GM21360 (cell line): ENCODE results near the gene ACSL5.
"Not testable (repeated sequence)": the region's sequence is repeated elsewhere in the genome, so short reads cannot be mapped to it uniquely, and the experiment has no call there.

Source experiments
- ATAC-seq: cut with Tn5 transposase; IDR thresholded peaks from one replicate; pipeline ENCODE4 v1.9.1; 2021; ENCODE audit warnings: mild to moderate bottlenecking, moderate library complexity; ENCODE audit not compliant: unreplicated experiment

The ACSL5 gene

DNA sequence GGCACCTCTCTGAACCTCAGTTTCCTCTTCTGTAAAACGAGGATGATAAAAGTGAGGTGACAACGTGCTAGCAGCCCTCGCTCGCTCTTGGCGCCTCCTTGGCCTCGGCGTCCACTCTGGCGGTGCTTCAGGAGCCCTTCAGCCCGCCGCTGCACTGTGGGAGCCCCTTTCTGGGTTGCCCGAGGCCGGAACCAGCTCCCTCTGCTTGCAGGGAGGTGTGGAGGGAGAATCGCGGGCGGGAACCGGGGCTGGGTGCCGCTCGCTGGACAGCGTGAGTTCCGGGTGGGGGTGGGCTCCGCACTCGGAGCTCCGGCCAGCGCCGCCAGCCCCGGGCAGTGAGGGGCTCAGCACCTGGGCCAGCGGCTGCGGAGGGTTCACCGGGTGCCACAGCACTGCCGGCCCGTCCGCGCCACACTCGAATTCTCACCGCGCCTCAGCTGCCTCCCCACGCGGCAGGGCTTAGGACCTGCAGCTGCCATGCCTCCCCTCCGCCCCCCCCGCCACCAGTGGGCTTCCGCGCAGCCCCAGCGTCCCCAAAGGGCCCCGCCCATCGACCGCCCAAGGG, 24.3 kb upstream of the ACSL5 start:
- ATAC-seq = no peak

DNA sequence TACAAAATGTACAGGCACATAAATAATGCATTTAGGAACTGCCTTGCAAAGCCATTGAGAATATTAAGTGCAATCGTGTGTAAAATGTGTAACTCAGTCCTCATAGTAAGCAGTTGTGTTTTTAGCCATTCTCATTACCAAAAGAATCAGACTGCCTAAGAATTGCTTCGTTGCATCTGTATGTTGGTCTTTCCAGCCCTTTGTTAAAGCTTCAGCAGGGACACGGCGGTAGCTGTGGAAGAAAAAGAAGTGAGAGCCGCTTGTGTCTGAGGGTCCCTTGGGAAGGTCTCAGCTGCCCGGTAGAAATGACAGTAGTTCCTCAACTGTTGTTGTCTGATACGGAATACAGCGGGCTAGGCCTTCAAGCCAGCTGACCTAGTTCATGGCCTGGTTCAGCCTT, 22.8 kb upstream of the ACSL5 start:
- no peak for ATAC-seq

DNA sequence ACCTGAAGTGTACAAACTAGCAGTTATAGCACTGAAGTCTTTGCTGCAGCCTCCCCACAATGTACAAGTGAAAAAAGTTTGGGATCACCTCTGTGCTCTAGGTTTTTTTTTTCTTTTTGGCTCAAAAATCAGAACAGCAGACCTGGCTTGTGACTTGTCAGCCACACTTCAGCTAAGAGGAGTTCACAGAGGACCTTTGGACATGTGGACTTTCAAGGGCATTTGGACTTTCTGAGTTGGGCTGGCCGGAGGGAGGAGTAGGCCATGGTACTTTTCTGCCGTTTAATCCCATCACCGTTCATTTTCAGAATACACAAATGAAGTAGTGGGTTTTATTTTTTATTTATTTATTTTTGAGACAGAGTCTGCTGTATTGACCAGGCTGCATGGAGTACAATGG, 21.9 kb upstream of the ACSL5 start:
- ATAC-seq = no peak

DNA sequence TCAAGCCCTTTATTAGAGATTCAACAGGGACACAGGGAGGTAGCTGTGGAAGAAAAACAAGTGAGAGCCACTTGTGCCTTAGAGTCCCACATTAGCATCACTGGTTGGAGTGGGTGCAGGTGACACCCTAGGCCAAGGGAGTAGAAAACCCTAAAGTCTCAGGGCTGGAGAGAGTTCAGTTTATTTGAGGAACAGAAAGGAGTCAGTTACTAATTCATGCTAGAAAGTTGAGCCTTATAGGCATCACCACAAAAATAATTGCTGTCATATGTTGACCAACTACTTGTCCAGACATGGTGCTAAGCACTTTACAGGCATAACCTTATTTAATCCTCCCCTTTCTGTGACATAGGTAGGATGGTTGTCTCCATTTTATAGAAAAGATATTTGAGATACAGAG, 20.9 kb upstream of the ACSL5 start:
- ATAC-seq = no peak

DNA sequence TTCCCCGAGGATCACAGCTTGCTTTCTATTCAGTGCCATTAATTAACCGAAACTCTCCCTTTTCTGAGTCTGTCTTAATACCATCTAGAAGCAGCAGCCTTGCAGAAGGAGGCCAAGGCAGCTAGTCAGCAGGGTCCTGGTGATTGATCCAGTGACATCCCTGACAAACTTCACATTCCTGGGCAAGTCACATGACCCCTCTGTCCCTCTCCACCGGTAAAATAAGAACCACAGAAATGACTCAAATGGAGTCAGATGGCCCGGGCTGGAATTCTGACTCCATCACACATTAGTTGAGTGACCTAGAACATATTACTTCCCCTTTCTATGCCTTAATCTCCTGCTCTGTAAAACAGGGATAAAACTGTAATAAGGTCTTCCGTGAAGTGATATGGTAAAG, 17.2 kb upstream of the ACSL5 start:
- ATAC-seq = no peak

DNA sequence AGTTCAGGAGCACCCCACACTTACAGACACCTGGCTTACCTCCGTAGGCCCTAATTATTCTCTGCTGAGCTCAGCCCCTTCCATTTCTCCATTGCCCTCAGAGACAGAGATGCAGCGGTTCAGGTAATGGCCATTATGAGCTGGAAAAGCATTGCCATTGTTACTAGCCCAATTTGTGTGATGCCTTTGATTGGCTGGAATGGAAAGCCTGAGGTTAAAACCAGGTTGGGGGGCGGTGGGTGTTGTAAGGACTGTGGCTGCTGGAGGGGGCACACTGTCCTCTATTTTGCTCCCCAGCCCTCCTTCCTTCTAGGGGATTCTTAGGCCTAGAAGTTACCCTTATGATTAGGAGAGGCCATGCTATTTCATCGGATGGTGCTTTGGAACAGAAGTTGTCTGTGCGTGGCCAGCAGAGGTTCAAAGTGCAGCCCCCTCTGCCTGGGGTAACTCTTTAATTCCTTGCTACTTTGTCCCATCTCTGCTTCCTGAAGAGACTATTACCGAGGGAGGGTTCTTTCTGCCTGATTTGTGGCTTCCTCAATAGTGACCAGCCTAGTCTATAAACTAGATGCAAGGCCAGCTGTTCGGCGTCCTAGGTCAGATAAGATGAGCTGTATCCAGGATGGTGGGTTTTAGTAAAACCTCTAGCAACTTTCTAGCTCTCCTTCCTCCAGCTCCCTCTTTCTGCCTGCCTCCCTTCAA, 14.2 kb upstream of the ACSL5 start:
- no peak for ATAC-seq

DNA sequence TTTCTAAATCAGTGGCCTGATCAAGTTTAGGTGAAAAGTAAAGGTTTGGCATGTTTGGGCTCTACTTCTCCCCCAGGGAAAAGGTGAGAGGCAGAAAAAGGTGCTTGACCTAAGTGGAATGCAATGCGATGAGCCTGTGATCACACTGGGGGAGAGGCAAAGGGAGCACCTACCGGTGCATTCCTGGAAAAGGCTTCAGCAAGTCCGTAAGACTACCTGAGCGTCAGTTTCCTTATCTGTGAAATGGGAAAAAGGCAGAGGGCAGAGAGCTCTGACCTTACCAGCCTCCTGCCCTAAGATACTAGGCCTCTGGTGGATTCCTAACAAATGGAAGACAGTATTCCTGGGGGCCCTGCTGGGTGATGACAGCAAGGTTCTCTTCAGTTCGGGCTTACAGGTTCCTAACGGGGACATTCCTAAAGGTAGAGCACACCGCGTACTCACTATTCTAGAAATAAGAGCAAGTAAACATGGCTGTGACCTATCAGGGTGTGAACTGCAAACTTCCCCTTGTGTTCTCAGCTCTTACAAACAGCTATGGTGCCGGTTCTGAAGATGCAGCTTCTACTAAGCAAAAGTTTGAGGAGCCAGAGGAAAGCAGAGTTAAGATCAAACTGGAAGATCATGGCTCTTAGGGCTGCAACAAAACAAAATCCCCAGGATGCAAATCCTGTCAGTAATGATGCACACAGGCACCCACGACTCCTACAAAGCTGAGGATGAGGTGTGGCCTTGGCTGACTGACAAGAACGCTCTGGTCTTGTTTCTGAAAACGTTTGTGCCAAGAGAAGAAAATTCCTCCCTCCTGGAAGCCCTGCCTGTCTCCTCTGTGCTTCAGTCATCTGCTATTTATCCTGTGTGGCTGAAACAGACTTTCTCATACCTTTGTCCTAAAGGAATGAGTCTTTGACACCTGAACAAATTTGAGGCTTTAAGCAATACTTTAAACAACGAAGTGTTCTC, 13.3 kb upstream of the ACSL5 start:
- no peak for ATAC-seq

DNA sequence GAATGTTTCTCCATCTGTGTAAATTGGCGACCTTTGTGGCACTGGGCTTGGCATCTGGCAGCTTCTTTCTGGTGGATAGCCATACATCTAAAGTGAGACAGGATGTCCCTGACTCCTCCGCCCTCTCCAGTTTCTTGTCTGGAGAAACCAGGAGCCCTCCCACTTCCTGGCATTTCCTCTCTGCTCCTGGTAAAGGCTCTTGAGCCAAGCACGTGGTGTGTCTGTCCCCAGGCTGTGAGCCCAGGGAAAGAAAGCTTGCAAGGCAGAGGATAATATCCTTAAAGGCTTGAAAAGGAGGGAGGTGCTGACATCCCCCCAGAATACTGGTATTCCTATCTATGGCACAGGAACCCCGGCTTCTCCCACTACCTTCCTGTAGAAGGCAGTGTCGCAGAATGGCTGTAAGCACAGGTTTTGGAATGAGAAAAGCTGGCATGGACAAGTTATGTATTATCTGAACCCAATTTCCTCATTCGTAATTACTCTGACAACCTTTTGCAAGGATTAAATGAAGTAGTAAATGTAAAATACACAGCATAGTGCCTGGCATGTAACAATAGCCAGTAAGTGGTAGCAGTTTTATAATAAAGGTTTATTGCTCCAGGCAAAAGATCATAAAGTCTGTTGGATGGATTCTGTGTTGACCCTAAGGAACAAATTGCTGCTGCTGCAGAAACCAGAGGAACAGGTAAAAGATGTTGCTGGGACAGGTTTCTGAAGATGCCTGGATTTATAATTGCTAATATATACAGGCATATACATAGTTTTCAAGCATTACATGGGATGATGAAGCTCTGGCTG, 11.8 kb upstream of the ACSL5 start:
- ATAC-seq = no peak

DNA sequence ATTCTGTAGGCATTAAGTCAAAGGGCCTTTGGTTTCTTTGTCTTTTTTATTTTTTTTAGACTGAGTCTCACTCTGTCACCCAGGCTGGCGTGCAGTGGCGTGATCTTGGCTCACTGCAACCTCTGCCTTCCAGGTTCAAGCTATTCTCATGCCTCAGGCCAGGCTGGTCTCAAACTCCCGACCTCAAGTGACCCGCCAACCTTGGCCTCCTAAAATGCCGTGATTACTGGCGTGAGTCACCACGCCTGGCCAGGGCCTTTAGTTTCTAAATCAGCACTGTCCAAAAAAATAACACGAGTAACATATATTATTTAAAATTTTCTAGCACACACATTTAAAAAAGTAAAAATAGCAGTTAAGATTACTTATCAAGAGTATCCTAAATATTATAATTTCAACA, 11.1 kb upstream of the ACSL5 start:
- ATAC-seq = no peak

DNA sequence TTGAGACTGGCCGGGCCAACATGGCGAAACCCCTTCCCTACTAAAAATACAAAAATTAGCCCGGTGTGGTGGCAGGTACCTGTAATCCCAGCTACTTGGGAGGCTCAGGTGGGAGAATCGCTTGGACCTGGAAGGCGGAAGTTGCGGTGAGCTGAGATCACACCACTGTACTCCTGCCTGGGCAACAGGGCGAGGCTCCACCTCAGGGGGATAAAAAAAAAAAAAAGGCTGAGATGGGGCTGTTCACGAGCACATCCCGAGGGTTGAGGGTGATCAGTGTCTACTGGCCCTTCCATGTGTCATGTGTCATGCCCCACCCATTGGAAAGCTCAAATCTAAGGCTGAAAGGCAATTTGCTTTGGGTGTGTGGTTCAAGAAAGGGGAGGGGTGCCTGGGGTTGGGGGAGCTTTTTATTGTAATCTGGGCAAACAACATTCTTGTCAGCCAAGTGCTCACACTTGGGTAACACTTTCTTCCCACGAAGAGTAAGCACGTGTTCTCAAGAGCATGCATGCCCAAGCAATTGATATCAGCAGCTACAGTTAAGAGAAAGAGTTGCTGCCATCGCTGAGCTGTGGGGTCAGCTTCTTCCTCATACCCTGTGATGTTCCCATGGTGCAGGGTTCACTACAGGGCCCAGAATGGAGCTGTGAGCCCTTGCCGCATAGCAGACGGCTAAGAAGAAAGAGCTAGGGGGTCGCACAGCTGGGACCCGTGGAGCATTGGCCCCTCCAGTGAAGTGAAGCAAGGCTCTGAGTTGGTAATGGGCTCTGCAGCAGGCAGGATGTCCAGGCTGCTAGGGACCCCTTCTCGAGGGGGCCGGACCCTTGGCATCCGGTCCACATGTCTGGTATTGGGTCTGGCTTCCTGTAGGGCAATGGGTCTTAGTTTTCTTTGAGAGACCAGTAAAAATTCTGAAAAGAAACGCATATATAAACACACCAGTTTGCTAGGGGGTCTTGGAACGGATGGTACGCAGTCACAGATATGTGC, 9.9 kb upstream of the ACSL5 start:
- no peak for ATAC-seq

DNA sequence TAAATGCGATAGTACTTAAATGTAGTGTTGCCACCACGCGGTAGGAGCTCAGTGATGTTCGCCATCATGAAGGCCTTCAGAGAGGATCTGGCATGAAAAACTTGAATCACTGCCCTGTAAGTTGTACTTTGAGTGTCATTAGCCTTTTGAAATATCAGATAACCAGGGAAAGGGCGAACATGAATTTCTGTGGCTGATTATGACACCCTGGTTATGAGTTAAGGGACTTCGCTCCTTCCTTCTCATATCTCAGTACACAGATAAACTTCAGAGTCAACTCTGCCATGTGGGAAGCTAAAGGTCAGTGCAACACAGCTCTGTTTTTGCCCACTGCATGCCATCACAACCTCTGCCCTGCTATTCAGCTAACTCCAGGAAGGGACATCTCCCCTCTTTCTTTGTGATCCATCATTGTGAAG, 8.9 kb upstream of the ACSL5 start:
- ATAC-seq = no peak

DNA sequence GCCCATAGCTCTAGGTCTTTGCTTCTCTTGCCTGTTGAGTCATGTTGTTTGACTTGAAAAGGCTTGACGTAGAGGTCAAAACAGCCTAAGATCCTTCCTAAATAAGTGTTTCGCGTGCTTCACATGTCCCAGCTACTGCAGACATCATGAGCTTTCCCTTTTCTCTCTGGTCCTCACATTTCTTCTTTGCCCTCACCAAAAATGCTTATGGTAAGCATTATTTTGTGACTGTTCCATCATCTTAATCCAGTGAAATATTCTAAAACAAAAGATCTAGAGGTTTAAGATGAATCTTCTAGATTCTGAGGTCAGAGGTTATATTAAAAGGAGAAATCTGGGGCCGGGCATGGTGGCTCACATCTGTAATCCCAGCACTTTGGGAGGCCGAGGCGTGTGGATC, 8.5 kb upstream of the ACSL5 start:
- no peak for ATAC-seq

DNA sequence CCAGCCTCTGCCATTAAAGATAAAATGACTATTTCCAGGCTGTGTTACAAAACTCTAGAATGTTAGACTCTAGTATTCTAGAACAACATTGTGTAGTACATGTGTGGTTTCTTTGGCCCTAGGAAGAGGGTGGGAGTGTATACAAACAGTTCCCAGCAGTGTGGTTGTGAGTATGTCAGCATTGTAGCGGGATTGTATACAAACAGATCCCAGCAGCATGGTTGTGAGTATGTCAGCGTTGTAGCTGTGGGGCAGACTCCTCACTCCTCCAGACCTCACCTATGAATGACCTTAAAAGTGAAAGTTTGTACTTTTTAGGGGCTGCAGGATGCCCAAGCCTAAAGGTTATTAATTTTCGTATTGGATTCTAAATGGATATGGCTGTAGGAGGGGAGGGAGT, 6.9 kb upstream of the ACSL5 start:
- no peak for ATAC-seq

DNA sequence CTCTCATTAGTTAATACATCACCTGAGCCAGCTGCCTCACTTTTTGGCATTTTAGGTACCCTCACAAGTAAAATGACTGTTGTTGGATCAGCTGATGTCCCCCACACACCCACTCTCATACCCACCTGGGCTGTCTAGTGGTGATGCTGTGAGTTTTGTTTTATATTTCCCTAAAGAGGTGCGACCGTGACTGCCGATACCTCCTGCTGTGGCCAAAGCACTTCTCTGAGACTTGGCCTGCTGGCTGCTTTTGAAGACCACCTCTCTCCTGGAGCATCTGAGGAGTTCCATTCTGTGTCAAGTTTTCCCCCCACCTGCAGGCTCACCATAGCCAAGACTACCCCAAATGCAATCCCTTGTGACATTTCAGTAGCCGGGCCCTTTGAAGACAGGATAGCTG, 6.4 kb upstream of the ACSL5 start:
- no peak for ATAC-seq

DNA sequence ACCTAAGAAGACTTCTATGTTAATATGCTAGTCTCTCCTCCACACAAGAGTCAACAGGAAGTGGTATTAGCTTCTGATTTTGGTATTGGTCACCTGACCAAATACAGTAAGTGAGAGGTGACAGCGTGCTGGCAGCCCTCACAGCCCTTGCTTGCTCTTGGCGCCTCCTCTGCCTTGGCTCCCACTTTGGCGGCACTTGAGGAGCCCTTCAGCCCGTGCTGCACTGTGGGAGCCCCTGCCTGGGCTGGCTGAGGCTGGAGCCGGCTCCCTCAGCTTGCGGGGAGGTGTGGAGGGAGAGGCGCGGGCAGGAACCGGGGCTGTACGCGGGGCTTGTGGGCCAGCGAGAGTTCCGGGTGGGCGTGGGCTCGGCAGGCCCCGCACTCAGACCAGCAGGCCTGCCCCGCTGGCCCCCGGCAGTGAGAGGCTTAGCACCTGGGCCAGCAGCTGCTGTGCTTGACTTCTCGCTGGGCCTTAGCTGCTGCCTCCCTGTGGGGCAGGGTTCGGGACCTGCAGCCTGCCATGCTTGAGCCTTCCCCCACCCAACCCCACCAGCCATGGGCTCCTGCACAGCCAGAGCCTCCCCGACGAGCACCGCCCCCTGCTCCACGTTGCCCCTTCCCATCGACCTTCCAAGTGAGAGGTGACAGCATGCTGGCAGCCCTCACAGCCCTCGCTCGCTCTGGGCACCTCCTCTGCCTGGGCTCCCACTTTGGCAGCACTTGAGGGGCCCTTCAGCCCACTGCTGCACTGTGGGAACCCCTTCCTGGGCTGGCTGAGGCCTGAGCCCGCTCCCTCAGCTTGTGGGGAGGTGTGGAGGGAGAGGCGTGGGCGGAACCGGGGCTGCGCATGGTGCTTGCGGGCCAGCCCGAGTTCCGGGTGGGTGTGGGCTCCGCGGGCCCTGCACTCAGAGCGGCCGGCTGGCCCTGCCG, 4.2 kb upstream of the ACSL5 start:
- peak; percentile 73 for ATAC-seq

DNA sequence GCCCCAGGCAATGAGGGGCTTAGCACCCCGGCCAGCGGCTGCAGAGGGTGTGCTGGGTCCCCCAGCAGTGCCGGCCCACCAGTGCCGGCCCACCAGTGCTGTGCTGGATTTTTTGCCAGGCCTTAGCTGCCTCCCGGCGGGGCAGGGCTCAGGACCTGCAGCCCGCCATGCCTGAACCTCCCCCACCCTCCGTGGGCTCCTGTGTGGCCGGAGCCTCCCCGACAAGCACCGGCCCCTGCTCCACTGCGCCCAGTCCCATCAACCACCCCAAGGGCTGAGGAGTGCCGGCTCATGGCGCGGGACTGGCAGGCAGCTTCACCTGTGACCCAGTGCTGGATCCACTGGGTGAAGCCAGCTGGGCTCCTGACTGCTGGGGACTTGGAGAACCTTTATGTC, 3.5 kb upstream of the ACSL5 start:
- no peak for ATAC-seq

DNA sequence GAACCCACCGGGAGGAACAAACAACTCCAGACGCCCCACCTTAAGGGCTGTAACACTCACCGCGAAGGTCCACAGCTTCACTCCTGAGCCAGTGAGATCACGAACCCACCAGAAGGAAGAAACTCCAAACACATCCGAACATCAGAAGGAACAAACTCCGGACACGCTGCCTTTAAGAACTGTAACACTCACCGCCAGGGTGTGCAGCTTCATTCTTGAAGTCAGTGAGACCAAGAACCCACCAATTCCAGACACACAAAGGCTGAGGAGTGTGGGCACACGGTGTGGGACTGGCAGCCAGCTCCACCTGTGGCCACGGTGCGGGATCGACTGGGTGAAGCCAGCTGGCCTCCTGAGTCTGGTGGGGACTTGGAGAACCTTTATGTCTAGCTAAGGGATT, 2.6 kb upstream of the ACSL5 start:
- not testable (repeated sequence) for ATAC-seq

DNA sequence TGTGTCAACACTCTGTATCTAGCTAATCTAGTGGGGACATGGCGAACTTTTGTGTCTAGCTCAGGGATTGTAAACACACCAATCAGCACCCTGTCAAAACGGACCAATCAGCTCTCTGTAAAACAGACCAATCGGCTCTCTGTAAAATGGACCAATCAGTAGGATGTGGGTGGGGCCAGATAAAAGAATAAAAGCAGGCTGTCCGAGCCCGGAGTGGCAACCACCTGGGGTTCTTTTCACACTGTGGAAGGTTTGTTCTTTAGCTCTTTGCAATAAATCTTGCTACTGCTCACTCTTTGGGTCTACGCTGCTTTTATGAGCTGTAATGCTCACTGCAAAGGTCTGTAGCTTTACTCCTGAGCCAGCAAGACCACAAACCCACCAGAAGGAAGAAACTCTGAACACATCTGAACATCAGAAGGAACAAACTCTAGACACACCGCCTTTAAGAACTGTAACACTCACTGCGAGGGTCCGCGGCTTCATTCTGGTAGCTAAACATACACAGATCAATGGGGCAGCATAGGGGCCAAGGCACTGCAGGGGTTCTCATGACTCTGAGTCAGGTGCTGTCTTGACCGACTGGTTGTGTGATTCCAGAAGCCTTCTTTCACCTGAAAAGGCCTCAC, 1.6 kb upstream of the ACSL5 start:
- ATAC-seq = not testable (repeated sequence)
